GM19023 (cell line): ENCODE results near the gene SLX4.

Source experiments
- ATAC-seq: cut with Tn5 transposase; IDR thresholded peaks from one replicate; pipeline ENCODE4 v1.9.1; 2021; ENCODE audit warnings: mild to moderate bottlenecking, moderate library complexity; ENCODE audit not compliant: unreplicated experiment

Gene SLX4

DNA sequence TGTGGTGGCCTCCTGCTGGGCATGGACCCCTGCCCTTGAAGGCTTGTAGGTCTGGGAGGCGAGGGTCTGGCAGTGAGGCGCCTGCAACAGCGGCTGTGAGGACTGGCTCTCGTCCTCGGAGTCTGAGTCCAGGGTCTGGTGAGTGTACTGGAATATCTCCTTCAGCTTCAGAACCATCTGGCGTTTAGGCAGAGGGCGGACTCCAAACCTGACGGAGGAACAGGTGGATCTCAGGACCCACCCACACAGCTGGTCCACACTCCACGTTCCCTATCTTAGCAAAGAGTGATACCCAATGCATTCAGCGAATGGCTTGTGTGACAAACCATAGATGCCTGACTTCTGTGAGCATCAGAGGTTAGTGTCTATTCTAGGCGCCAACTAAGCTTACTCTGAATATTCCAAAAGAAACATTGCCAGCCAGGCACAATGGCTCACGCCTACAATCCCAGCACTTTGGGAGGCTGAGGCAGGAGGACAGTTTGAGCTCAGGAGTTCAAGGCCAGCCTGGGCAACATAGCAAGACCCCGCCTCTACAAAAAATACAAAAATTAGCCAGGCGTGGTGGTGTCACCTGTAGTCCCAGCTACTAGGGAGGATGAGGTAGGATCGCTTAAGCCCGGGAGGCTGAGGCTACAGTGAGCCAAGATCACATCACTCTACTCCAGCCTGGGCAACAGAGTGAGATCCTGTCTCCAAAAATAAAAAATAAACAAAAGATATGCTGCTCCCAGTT, 27.9 kb downstream of the SLX4 start:
- no peak for ATAC-seq

DNA sequence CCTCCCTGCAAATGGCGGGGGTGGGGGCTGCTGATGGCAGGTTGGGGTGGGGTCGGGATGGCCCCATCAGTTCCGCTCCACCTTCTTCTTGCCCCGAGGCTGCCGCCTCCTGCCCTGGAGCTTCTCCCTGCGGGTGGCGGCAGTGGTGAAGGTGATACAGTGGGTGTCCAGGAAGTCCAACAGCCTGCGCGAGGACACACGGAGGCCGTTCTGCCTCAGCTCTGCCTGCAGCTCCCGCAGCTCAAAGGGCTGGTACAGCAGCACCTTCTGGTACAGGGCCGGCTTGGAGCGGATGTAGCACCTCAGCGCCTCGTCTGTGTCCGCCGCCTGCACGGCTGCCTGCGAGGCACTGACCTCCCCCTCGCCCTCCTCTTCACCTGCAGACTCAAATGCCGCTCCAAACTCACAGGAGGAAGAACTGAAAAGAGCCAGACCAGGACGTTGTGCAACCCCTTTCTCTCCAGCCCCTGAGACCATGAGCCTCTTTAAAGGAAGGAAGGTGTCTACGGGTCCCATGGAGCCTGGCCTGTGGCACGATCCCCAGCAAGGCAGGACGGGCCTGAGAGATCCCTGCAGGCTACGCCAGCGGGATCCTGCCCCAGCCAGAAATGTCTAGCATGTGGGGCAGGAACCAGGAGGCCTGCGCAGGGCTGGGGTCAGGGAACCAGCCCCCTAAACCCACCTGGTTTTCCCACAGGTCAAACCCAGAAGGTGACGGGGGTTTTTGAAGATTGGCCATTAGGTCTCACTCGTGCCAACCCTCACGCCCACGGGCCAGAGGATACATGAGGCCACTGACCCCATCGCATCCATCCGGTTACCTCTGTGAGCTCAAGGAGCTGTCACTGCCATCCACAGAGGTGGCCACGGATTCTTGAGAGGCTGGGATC, 28.9 kb downstream of the SLX4 start:
- ATAC-seq, result no peak

DNA sequence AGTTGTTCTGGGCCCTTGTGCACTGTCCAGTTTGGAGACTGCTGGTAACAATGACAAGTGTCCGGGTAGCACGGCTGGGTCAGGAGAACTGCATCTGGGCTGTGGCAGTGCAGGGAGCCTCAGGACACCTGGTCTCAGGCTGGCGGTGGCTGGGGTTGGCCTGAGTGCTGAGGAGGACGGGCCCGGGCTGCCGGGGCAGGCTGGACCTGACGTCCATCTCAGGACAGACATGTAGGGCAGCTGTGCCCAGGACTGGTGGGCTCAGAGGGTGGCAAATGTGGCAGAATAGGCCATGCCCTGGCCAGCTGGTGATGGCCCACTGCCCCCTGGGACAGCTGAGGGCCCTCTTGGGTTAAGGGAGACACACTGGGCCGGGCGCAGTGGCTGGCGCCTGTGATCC, 30.0 kb downstream of the SLX4 start:
- ATAC-seq, result no peak

DNA sequence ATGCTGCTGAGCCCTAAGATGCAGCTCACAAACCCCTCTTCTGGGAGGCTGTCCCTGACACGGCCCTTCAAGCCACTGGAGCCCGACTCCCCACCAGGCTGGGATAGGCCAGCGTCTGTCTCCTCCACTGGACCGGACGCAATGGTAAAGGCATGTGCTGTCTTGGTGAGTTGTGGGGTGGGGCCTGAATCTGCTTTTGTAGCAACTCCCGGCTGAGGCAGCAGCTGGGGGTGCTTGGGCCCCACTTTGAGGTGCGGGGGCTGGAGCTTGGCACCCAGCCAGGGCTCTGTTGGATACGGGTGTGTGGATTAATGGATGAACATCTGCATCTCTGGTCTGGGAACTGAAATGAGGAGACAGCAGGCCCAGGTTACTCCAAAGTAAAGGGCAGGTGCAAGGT, 30.7 kb downstream of the SLX4 start:
- ATAC-seq, result no peak

DNA sequence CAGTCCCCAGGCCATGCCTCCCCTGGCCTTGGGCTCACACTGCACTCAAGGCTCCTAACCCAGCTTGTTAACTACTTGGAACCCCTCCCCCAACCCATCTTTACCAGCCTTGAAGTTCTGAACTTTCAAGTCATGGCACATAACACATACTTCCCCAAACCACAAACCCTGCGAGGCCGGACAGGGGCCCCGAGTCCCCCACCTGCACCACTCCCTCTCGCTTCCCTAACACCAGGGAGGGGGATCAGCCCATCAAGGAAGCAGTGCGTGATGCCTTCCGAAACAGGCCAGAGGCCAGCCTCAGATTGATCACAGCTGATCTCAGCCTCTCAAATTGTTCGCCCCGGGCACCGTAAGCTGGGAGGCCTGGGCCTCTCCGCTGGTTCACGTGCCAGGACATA, 31.2 kb downstream of the SLX4 start:
- no peak for ATAC-seq

DNA sequence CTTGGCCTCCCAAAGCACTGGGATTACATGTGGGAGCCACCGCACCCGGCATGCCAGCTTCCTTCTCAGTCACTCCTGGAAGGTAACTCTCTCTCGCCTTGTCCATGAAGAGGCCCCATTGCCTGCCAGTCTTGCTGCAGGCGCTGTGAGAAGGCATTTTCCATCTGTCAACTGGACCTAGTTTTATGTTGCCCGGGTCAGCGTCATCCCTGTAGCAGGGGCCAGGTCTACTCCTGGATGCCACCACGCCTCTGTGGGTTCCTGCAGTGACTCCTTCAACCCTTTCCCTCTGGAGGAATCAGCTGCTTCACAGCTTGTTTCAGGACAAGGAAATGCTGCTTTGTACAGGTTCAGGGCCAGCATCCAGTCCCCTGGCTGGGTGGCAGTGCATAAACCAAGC, 31.6 kb downstream of the SLX4 start:
- no peak for ATAC-seq

DNA sequence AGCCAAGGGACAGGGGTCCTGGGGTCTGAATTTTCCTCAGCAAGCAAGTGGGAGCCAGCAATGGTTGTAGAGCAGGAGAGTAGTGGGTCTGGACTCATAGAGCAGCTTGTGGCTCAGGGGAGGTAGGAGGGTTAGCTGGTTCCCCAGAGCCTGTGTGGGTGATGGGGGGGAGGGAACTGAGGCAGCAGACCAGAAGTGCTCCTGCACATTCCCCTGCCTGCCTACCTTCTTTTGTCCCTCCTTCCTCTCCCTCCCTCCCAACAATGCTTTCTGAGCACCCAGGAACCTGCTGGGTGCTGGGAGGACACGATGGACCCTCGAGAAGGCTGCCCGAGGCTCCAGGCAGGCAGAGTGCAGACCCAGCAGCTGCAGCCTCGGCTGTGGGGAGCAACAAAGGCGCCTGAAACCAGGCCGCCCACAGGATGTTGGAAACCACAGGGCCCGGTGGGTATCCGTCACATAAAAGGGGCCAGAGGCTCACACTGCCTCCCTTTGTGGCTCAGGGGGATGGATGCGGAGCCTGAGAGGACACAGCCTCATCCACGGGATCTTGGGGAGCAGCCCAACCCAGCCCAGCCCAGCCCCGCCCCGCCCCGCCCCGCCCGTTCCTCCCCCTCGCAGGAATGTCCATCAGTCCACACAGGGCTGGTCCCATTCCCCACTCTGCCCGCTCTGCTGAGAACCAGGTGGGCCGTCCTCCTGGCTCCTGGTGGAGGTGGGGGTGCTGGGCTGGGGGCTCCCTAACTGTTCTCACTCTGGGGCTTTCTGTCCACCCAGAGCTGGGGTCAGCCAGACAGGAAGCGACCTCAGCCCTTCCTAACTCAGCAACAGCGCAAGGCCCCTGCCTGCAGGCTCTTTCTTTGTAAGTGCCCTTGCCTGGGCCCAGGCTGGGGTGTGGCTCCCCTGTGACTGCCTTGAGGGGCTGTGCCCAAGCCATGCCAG, 32.5 kb downstream of the SLX4 start:
- ATAC-seq, result peak; percentile 66

DNA sequence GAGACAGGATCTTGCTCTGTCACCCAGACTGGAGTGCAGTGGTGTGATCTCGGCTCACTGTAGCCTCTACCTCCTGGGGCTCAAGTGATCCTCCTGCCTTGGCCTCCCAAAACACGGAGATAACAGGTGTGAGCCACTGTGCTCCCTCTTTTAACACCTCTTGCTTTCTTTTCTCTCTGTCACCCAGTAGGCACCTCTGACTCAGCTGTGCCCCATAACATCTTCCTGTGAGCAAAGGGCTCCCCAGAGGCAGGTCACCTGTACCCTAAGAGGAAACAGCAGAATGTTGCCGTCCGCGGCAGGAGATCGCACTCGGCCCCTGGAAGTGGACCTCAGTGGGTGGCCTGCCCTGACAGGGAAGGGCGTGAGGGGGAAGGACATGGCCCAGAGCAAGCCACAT, 33.3 kb downstream of the SLX4 start:
- no peak for ATAC-seq

DNA sequence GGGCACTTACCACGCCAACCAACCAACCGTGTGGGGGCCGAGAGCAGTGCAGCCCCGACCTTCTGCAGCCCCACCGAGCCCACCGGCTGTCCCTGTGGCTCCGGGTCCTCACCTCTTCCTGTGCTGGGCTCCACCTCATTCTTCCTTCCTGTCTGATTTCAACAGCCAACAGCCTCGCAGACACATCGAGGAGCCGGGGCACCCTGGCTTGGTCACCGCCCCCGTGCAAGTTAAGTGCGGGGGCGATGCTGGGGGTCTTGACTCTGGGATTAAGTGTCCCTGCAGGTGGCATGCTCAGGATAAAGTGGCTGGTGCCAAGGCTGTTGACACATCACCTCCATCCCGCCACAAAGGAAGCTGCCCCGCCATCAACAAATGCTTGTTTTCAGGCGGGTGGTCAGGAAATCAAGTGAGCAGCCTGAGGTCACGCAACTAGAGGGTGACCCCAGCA, 34.1 kb downstream of the SLX4 start, which contains the start of gene NLRC3:
Gene NLRC3 (minus strand): TSS at position 102 of the 451 bp plus-strand sequence. CDS start 12,367 bp downstream, outside the sequence.
- ATAC-seq, result no peak

DNA sequence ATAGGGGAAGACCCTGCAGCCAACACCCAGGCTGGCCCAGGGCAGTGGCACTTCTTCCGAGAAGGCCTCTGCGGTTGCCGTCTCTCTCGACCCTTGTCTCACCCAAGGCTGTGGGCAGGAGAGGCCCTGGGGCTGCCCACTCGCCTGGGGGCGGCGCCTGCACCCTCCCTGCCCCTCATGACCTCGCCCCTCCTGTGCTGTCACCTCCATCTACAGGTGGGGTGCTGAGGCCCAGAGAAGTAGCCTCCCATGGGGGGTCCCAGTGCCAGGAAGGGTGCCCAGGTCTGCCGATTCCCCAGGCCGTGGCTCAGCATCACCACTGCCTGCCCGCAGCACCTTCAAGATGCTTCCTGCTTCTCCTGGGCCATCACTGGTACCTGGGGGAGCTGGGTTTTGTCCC, 35.2 kb downstream of the SLX4 start:
- no peak for ATAC-seq

DNA sequence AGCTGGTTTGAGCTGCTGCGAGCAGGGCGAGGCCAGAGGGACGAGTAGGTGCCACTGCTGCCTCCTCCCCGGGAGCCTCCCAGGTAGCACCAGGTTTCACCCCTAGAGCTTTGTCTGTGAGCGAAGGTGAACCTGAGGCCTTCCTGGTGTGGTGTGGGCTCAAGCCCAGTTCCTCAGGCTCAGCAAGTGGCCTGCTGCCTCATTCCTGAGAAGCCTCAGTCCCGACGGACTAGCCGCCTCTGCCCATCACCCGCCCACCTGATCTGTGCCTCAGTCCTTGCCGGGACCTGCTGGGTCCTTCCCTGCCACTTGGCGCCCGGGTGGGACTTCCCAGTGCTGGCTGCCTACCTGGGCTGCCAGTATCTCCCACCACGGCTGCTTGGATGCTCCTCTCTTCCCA, 35.9 kb downstream of the SLX4 start:
- ATAC-seq, result no peak

DNA sequence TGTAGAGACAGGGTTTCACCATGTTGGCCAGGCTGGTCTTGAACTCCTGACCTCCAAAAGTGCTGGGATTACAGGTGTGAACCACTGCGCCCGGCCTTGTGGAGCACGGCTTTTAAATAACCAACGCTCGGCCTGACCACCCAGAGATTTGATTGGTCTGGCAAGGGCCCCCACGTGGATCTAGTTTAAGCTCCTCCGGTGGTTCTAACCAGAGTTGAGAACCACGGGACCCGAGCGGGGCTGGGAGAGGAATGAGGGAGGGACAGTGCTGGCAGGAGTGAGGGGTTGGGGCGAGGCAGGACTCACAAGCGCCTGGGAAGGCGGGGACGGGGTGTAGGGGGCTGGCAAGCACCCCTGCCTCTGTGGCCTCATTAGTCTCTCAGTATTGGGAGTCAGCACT, 37.2 kb downstream of the SLX4 start:
- ATAC-seq, result no peak

DNA sequence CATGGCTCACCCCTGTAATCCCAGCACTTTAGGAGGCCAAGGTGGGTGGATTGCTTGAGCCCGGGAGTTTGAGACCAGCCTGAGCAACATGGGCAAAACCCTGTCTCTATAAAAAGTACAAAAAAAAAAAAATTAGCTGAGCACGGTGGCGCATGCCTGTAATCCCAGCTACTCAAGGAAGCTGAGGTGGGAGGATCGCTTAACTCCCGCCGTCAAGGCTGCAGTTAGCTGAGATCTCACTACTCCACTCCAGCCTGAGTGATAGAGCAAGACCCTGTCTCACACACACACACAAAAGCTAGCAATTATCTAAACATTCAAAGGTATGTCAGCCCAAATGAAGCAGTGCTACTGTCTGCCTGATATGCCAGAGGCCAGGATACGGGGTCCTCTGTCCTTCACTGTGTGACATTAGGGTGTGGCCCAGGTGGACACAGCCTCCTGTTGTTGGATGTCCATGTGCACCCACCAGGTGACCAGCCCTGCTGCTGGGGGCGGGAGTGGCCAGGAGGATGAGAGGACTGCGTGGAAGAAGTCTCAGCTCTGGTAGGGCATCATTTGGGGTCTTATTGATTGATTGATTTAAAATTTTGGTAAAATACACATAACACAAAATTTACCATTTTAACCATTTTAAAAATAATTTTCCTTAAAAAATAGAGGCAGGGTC, 38.1 kb downstream of the SLX4 start:
- no peak for ATAC-seq

DNA sequence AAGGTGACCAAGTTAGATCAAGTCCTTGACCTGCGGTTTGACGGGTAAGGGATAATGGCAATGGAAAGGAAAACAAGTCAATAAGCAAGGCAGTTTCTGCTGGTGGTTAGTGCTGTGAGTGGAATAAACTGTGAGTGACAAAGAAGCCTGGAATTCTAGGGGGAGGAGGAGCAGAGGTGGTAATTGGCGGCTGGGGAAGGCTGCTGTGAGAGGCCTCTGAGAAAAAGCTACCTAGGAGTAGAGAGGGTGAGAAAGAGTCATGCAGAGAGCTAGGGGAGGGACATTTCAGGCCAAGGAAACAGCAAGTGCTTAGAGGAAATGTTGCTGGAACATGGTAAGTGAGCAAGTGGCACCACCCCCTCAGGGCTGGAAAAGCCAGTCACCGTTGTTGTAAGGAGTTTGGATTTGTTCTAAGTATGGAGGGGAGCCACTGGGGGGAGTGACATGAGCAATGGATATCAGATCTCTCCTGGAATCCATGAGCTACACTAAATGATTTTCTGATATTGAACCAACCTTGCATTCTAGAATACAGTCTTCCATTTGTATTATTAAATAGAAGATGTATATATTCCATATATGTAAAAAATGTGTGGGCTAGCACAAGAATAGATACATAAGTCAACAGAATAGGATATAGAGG, 40.9 kb downstream of the SLX4 start:
- no peak for ATAC-seq

DNA sequence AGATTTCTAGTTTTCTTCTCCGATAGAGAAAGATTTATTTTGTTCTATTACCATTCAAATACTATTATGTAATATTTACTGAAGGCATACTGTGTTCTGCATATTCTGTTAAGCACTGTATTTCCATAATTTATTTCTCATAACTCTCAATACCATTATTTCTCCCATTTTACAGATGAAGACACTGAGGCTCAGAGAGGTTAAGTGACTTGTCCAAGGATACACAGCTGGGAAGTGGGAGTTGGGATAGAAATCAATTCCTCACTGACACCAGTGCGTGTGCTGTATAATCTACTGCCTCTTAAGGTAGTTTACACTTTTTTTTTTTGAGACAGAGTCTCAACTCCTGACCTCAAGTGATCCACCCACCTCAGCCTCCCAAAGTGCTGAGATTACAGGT, 41.6 kb downstream of the SLX4 start:
- no peak for ATAC-seq

DNA sequence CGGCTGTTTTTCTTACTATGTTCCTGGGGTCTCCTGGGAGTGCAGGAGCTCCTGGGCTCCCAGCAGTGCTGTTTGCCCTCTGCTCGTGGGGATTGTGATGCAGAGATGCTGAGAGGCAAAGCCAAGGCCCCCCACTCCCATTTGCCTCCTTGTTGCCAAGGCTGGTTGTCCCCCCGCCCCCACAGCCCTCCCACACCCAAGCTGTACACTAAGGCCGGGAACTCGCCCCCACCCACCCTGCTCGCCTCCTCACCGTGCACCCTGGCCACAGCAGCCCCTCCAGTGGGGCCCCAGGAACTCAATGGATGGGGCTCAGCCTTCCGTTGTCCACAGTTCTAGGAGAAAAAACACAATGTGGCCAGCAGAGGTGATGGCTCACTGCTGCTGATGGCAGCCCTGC, 44.4 kb downstream of the SLX4 start:
- no peak for ATAC-seq

DNA sequence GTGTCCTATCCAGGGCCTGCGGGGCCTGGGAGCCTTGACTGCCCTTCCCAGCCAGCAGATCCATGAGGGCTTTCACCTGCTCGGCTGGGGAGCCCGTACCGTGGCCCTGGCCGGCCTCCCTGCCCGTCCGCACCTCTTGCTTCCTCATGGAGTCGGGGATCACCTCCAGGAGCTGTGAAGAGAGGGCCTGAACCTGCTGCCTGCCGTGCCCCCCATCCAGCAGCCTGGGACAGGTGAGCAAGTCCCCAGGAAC, 46.6 kb downstream of the SLX4 start:
- no peak for ATAC-seq

DNA sequence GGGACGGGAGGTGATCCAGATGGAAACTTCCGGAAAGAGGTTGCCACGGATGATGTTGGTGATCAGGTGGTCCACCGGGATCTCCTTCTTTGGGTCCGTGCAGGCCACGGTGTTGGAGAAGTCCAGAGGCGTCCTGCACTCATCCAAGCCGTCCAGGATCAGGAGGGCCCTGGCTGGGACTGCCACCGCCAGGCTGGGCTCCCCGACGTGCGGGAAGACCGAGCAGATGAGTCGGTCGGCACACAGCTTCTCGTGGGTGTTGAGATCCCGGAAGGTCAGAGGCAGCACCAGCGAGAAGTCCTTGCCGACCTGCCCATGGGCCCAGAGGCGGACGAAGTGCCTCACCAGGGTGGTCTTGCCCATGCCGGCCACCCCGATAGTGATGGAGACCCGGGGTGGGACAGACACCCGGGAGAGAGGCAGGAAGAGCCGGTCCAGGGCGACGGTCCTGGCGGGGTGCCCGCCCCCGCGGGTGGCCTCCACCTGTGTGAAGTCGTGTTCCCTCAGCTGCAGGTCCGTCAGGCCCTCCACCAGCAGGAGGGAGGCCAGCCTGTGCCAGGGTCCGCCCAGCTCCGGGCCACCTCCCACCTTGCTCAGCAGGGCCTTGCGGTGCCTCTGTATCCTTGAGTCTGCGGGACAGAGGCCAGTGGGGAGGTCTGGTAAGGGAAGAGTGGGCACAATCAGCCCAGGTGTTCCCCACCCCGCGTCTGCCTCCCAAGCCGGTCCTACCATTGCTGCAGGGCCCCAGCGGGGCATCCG, 47.1 kb downstream of the SLX4 start:
- ATAC-seq, result no peak

DNA sequence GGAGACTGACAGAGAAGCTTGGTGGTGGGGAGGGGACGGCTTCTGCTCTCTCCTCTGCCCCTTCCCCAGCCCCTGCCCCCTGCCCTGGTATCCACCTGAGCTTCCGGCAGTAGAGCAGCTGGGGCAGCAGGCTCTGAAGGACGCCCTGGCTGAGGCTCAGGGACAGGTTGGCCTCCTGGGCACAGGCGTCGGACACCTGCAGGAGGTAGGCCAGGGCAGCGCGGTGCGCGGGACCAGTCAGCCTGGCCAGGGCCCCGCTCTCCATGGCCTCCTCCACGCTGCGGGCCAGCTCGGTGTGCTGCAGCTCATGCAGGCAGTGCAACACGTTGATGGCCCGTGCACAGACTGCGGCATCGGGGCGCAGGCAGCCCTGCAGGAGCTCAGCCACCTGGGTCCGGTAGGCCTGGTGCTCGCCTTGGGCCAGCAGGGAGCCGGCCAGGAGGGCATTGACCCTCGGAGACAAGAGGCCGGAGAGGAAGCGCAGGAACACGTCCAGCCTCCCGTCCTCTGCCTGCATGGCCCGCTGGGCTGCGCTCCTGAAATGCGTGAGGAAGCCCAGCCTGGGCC, 48.4 kb downstream of the SLX4 start:
- no peak for ATAC-seq
